RWPE2 (cell line): ENCODE measurements around the gene ERICH4.
"Not testable (repeated sequence)": the region's sequence is repeated elsewhere in the genome, so short reads cannot be mapped to it uniquely, and the experiment has no call there.

Experiments used
- ATAC-seq: fragments of 200-7000 bp; cut with Tn5 transposase; 3 replicates; pipeline ENCODE4 v1.9.1; 2021; ENCODE audit warnings: low read depth
- DNase-seq: peaks from one replicate; pipeline ENCODE4 v3.0.0-alpha.2; 2020; ENCODE audit warnings: low spot score
- H3K27ac ChIP-seq: fragments of 450-650 bp; 2 replicates; pipeline ENCODE4 v1.5.1; 2017; ENCODE audit warnings: mild to moderate bottlenecking; ENCODE audit not compliant: poor library complexity, severe bottlenecking
- H3K27me3 ChIP-seq: fragments of 250-450 bp; sonication (Bioruptor Pico); 2 replicates; pipeline ENCODE4 v1.5.1; 2021; ENCODE audit warnings: mild to moderate bottlenecking, moderate library complexity; ENCODE audit not compliant: insufficient read depth, poor library complexity, severe bottlenecking
- H3K36me3 ChIP-seq: fragments of 250-450 bp; sonication (Bioruptor Pico); 2 replicates; pipeline ENCODE4 v1.5.1; 2020; ENCODE audit warnings: low read depth, mild to moderate bottlenecking, moderate library complexity
- H3K4me1 ChIP-seq: fragments of 250-450 bp; sonication (Bioruptor Pico); 2 replicates; pipeline ENCODE4 v1.5.1; 2021; ENCODE audit warnings: mild to moderate bottlenecking, moderate library complexity; ENCODE audit not compliant: insufficient read depth, poor library complexity, severe bottlenecking
- H3K4me3 ChIP-seq: fragments of 250-450 bp; sonication (Bioruptor Pico); 2 replicates; pipeline ENCODE4 v1.5.1; 2021; ENCODE audit warnings: mild to moderate bottlenecking, moderate library complexity; ENCODE audit not compliant: severe bottlenecking
- H3K9me3 ChIP-seq: fragments of 250-450 bp; sonication (Bioruptor Pico); 2 replicates; pipeline ENCODE4 v1.5.1; 2021; ENCODE audit warnings: mild to moderate bottlenecking, moderate library complexity; ENCODE audit not compliant: severe bottlenecking
- TF ChIP-seq, protein P1 (sequence below): fragments of 450-650 bp; IDR thresholded peaks from one replicate; pipeline ENCODE4 v1.5.1; 2017; ENCODE audit warnings: mild to moderate bottlenecking, moderate library complexity; ENCODE audit not compliant: poor library complexity, severe bottlenecking

The ERICH4 gene

GRCh38 chr19:41403181-41403970 lies 39.6 kb upstream of the ERICH4 start:
- Histone ChIP-seq H3K9me3 (no peaks in the 10 kb centered on the region), H3K27me3 (no peaks in the 10 kb centered on the region), H3K4me3 (no peak overlapping the region), H3K4me1 (peaks cover 3% of the 10 kb centered on the region), H3K27ac (no peak overlapping the region), H3K36me3 (no peaks in the 10 kb centered on the region)
- ATAC-seq: no peak
- TF ChIP-seq, protein P1, sequence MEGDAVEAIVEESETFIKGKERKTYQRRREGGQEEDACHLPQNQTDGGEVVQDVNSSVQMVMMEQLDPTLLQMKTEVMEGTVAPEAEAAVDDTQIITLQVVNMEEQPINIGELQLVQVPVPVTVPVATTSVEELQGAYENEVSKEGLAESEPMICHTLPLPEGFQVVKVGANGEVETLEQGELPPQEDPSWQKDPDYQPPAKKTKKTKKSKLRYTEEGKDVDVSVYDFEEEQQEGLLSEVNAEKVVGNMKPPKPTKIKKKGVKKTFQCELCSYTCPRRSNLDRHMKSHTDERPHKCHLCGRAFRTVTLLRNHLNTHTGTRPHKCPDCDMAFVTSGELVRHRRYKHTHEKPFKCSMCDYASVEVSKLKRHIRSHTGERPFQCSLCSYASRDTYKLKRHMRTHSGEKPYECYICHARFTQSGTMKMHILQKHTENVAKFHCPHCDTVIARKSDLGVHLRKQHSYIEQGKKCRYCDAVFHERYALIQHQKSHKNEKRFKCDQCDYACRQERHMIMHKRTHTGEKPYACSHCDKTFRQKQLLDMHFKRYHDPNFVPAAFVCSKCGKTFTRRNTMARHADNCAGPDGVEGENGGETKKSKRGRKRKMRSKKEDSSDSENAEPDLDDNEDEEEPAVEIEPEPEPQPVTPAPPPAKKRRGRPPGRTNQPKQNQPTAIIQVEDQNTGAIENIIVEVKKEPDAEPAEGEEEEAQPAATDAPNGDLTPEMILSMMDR: no peak
- DNase-seq: no peak

DNA sequence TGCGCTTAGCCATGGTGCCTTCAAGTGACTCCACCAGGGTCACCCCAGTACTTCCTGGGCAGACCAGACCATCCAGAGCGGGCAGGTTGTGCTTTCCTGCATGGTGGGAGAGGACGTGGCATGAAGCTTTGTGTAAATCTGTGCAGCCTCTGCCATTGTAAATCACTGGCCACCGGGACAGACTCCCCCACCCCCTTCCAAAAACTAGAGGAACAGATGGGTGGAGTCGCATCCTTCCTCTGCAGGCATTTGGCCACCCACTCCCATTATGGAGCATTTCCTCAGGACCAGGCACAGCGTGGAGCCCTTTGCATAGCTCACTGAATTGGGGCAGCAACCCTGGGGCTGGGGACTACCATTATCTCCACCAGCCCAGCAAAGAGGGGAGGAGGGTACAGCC lies 37.2 kb upstream of the ERICH4 start:
- H3K27ac ChIP-seq: no peak overlapping the region
- no peaks in the 10 kb centered on the region for H3K27me3 ChIP-seq
- peaks cover 5% of the 10 kb centered on the region; the same call in 1 of the 2 replicates for H3K36me3 ChIP-seq
- no peaks in the 10 kb centered on the region for H3K9me3 ChIP-seq
- TF ChIP-seq, protein P1: no peak
- ATAC-seq (no peak), DNase-seq (no peak)
- no peak overlapping the region for H3K4me3 ChIP-seq
- peaks cover 4% of the 10 kb centered on the region for H3K4me1 ChIP-seq

- Histone ChIP-seq H3K4me3 (no peak overlapping the region), H3K9me3 (no peaks in the 10 kb centered on the region), H3K36me3 (peaks cover 8% of the 10 kb centered on the region; the same call in 1 of the 2 replicates), H3K27me3 (no peaks in the 10 kb centered on the region), H3K27ac (no peak overlapping the region), H3K4me1 (peaks cover 4% of the 10 kb centered on the region)
- no peak for DNase-seq
- ATAC-seq: no peak
- TF ChIP-seq, protein P1: no peak
Observed at GRCh38 chr19:41407271-41407670, 35.7 kb upstream of the ERICH4 start.

- no peak overlapping the region for H3K27ac ChIP-seq
- H3K27me3 ChIP-seq: no peaks in the 10 kb centered on the region
- TF ChIP-seq, protein P1: no peak
- ATAC-seq (no peak), DNase-seq (no peak)
- H3K9me3 ChIP-seq: no peaks in the 10 kb centered on the region
- peaks cover 4% of the 10 kb centered on the region for H3K4me1 ChIP-seq
- no peak overlapping the region for H3K4me3 ChIP-seq
- H3K36me3 ChIP-seq: peaks cover 8% of the 10 kb centered on the region; the same call in 1 of the 2 replicates
Observed at GRCh38 chr19:41408256-41408655, 34.7 kb upstream of the ERICH4 start.

GRCh38 chr19:41408846-41409245 lies 34.1 kb upstream of the ERICH4 start:
- not testable (repeated sequence) for H3K36me3 ChIP-seq, H3K27ac ChIP-seq, ATAC-seq, H3K4me3 ChIP-seq, H3K9me3 ChIP-seq, H3K27me3 ChIP-seq, DNase-seq, H3K4me1 ChIP-seq
